Myocyte (in vitro differentiated cells): ENCODE results near the gene UNC79. TPM values are rescaled to one million over a fixed set of nuclear protein-coding genes. Genes with fewer than 3 reads are reported as not detected.
A peak's percentile ranks its signal among the peaks of the same experiment; 100 is the strongest.
"Not testable (repeated sequence)": the region's sequence is repeated elsewhere in the genome, so short reads cannot be mapped to it uniquely, and the experiment has no call there.

Experiments
- DNase-seq: peaks from one replicate; pipeline ENCODE4 v3.0.0-alpha.2; 2012; ENCODE audit warnings: low read depth
- total RNA-seq: library from RNA; depleted of rRNA; stranded (reverse); fragments of >200 nt; gene quantifications from 2 replicates; pipeline ENCODE4 v1.2.3, GENCODE V29; 2014

The UNC79 gene
- total RNA-seq, 1 donor from 2014 or later, result 0.67 TPM

- DNase-seq, result no peak
These were observed 62.3 kb downstream of the UNC79 start for GRCh38 chr14:93493054-93493453.

DNA sequence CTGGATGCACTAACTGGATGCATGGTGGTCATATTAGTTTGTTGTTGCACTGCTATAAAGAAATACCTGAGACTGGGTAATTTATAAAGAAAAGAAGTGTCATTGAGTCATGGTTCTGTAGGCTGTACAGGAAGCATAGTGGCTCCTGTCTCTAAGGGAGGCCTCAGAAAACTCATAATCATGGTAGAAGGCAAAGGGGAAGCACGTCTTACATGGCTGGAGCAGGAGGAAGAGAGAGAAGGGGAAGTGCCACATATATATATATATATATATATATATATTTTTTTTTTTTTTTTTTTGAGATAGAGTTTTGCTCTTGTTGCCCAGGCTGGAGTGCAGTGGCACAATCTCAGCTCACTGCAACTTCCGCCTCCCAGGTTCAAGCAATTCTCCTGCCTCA is 62.9 kb downstream of the UNC79 start:
- not testable (repeated sequence) for DNase-seq

GRCh38 chr14:93496856-93497741 is 66.4 kb downstream of the UNC79 start:
- no peak for DNase-seq

DNA sequence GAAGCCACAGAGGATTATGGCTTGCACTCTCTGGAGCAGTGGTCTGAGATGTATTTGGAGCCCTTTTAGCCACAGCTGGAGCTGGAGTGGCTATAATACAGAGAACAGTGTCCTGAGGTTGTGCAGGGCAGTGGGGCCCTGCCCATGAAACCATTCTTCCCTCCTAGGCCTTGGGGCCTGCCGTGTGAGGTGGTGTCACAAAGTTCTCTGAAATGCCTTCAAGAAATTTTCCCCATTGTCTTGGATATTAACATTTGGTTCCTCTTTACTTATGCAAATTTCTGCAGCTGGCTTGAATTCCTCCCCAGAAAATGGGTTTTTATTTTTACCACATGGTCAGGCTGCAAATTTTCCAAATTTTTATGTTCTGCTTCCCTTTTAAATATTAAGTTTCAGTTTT is 79.3 kb downstream of the UNC79 start:
- no peak for DNase-seq

DNA sequence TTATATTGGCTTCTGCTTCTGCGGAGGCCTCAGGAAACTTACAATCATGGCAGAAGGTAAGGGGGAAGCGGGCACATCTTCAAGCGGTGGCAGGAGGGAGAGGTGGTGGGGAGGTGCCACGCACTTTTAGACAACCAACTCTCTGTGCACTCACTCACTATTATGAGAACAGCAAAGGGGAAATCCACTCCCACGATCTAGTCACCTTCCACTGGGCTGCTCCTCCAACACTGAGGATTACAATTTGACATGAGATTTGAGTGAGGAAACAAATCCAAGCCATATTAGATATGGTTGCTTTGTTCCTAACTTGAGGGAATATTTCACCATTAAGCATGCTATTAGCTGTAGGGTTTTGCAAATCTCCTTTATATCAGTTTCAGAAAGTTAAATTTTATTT is 80.3 kb downstream of the UNC79 start:
- no peak for DNase-seq

DNA sequence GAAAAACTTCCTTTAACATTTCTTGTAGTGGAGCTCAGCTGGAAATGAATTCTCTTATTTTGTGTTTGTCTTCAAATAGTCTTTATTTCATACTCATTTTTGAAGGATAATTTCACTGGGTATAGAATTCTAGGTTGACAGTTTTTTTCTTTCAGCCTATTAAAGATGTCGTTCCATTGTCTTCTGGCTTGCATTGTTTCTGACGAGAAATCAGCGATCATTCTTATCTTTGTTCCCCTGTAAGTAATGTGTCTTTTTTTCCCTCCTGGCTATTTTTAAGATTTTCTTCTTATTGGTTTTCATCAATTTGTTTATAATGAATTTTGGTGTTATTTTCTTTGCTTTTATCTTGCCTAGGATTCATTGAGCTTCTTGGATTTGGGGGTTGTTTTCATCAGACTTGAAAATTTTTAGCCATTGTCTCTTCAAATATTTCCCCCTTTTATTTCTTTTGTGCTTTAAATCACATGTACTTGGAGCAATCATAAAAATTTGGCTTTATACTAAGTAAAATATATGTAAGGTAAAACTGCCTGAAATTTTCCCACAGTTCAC is 89.4 kb downstream of the UNC79 start:
- no peak for DNase-seq

DNA sequence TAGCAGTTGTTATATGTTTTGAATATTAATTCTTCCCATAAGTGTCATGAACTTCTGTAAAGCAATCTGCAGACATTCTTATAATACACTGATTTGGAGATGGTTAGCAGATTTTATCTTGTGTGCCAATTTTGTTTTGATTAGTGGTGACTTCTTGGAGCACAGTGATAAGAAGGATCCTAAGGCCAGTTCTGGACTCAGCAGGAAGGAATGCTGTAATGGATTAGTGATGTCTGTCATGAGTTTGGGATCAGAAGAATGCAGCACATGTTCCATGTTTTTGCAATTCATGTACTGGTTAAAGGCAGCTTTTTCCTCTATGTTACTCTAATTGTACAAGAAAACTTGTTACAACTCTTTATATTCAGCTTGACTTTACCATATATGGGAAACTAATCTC is 91.5 kb downstream of the UNC79 start:
- DNase-seq, result no peak

DNA sequence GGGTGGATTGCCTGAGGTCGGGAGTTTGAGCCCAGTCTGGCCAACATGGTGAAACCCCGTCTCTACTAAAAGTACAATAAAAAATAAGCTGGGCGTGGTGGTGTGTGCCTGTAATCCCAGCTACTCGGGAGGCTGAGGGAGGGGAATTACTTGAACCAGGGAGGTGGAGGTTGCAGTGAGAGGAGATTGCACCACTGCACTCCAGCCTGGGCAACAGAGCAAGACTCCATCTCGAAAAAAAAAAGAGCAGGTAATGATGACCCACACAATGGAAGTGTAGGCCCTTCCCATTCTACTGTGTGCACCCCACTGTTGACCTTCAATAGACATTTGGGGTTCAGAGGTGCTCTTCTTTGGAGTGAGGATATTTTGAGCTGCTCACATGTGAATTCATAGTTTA is 94.5 kb downstream of the UNC79 start:
- not testable (repeated sequence) for DNase-seq

DNA sequence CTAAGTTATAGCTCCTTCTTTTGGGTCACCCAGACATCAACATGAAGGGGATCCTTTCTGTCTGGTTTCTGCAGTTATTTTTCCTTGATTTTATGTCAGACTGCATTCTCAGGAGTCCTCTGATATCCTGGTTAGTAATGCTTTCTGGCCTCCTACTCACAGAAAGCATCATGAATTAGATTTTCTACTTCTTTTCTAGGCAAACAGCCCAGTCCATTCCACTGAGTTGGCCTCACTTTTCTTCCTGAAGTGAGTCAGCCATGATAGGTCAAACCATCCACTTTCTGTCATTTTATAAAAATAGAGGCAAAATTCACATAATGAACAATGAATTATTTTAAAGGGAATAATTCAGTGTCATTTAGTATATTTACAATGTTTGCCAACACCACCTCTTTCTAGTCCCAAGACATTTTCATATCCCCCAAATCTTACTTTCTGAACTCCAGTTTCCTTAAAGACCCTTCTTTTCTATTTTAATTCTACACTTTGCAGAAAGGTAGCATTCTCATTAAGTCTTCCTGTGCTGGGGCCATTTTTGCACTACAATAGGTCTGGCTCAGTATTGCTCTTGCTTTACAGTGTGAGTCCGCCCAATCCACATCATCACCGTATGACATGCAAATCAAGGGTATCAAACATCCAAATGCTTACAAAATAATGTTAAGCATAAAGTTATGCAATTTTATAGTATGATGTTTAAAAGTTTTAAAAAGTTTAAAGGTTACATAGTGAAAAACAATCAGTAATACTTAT is 95.1 kb downstream of the UNC79 start:
- DNase-seq, result no peak

DNA sequence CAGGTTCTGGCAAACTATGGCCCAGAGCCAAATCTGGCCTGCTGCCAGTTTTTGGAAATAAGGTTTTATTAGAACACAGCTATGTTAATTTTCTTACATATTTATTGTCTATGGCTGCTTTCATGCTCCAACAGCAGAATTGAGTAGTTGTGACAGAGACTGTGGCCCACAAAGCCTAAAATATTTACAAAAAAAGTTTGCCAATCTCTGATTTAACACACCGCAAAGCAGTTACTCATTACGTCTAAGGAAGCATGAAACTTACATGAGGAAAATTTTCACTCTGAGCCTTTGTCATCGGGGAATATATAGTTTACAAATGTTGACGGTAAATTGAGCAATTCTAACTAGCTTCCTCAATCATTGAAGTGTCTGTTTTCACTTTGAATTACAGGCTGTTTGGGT is 96.5 kb downstream of the UNC79 start:
- no peak for DNase-seq

- DNase-seq, result no peak
These were observed 98.3 kb downstream of the UNC79 start for GRCh38 chr14:93528884-93529558.

DNA sequence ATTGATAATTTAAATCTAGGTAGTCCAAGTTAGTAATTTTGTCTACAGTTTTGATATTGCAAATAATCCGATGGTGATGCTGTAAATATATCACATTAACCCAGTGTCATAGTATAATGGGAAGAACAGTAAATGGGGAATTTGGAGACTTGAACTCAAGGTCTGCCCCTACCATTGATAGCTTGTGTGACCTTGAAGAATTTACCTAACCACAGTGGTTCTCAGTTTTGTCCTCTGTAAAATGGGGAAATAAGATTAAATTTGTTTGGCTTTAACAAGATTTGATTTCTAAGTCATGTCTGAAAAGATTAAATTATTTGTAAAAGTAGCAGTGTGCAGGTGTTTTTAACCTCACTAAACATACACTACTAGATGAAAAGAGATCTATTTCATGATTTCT is 100.9 kb downstream of the UNC79 start:
- DNase-seq, result no peak

- no peak for DNase-seq
These were observed 101.8 kb downstream of the UNC79 start for GRCh38 chr14:93532541-93532940.

- DNase-seq, result no peak
These were observed 102.7 kb downstream of the UNC79 start for GRCh38 chr14:93533437-93533836.

GRCh38 chr14:93533842-93534241 is 103.1 kb downstream of the UNC79 start:
- no peak for DNase-seq

DNA sequence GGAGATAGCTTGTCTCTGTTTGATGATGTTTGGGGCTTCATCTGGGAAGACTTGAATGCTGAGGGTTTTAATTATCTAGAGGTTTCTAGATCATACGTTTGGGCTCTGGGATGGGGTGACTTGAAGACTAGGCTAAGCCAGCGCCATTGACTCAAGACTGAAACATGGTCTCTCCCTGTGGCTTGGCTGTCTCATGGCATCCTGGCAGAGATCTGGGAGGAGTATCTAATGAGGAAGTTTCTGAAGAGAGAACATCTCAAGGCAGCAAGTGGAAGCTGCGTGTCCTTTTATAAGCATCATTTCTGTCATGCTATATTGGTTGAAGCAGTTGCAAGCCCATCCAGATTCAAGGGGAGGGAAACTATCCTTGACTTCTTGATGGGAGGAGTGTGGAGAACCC is 104.8 kb downstream of the UNC79 start:
- DNase-seq, result no peak

- no peak for DNase-seq
These were observed 106.2 kb downstream of the UNC79 start for GRCh38 chr14:93536945-93537344.

- DNase-seq, result no peak
These were observed 107.2 kb downstream of the UNC79 start for GRCh38 chr14:93537951-93538350.

DNA sequence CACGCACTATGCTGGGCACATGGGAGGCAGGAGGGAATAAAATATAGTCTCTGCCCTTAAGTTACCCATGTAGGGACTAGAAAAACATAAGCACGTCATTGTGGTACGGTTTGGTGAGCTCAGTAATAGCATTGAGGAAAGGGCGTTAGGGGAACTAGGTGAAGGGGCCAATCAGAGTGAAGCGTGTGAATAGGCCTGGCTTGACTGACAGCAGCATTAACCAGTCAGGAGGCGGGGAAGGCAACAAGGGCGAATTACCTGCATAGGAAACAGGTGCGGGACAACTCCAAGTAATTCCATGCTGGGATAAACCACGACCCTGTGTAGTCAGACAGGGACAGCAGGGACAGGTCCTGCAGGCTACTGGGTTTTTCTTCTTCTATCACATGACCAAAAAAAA is 107.7 kb downstream of the UNC79 start:
- DNase-seq, result no peak

DNA sequence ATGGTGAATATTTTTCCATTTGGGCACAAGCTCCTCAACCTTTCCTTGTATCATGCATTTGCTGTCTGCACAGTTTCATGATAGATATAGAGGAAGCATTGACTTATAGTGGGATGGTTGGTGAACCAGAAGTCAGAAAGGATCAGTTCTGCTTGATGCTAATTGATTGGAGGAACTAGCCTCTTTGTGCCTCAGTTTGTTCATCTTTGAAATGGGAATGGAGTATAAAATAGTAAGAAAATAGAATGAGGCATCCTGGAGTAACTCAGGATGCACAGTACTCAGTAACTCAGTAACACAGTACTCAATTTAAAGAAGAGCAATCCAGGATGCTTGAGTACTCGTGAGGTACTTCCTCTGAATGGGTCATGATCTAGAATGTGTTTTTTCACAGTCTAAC is 109.5 kb downstream of the UNC79 start:
- no peak for DNase-seq

- no peak for DNase-seq
These were observed 113.0 kb downstream of the UNC79 start for GRCh38 chr14:93543766-93544165.

GRCh38 chr14:93544212-93544611 is 113.5 kb downstream of the UNC79 start:
- DNase-seq, result peak; percentile 9
